CD4-positive, alpha-beta T cell (primary cell): ENCODE data around the gene ADAMTS3. TPM values are rescaled to one million over a fixed set of nuclear protein-coding genes. Genes with fewer than 3 reads are reported as not detected.

Experiments used
- ATAC-seq: fragments of 200-7000 bp; cut with Tn5 transposase; one replicate; pipeline ENCODE4 v1.10.0; 2022; ENCODE audit warnings: mild to moderate bottlenecking; ENCODE audit not compliant: poor library complexity
- CTCF ChIA-PET: fragments of 350-600 bp; sonication (Branson Sonifier 250); formaldehyde crosslinking; loops from one replicate; lab custom pipeline; 2021; ENCODE audit warnings: antibody characterized with exemption, inconsistent platforms; lab: Charles Lee
- POLR2A ChIA-PET: fragments of 350-600 bp; sonication (Branson Sonifier 250); formaldehyde crosslinking; loops from one replicate; lab custom pipeline; 2021; ENCODE audit warnings: antibody characterized with exemption, inconsistent platforms; lab: Charles Lee
- DNase-seq, 14 experiments: peaks; one replicate each; pipeline ENCODE4 v3.0.0-alpha.2; 2013 to 2020; ENCODE audit warnings: mixed read lengths in 2 of 14
- H3K27ac ChIP-seq, 2 donors: one replicate each; pipeline versions ENCODE4 v1.5.1 to v1.7.0; 2013; ENCODE audit warnings: low read length in 2 of 2, low read depth in 1 of 2, mild to moderate bottlenecking in 1 of 2
- H3K27me3 ChIP-seq, 2 experiments: 1 replicate in 1 of 2; 2 replicates in 1 of 2; pipeline versions ENCODE4 v1.6.1 to v1.7.0; 2013; ENCODE audit warnings: low read length in 2 of 2, control low read depth in 1 of 2, mild to moderate bottlenecking in 1 of 2, moderate library complexity in 1 of 2; ENCODE audit not compliant: insufficient read depth in 2 of 2, control insufficient read depth in 1 of 2
- H3K36me3 ChIP-seq: one replicate; pipeline ENCODE4 v1.6.1; 2013; ENCODE audit warnings: low read length, control low read depth; ENCODE audit not compliant: insufficient read depth
- H3K4me1 ChIP-seq: one replicate; pipeline ENCODE4 v1.6.1; 2013; ENCODE audit warnings: low read length, control low read depth; ENCODE audit not compliant: insufficient read depth
- H3K4me3 ChIP-seq: one replicate; pipeline ENCODE4 v1.5.1; 2013; ENCODE audit warnings: mild to moderate bottlenecking, low read length, moderate library complexity
- H3K9me3 ChIP-seq, 2 experiments: 1 replicate in 1 of 2; 2 replicates in 1 of 2; pipeline versions ENCODE4 v1.6.1 to v1.7.0; 2013; ENCODE audit warnings: low read length in 2 of 2, mild to moderate bottlenecking in 2 of 2, control low read depth in 1 of 2, moderate library complexity in 1 of 2; ENCODE audit not compliant: control insufficient read depth in 1 of 2, insufficient read depth in 1 of 2
- H3K27ac Mint-ChIP-seq: one replicate; pipeline ENCODE4 v1.8.0; 2020; ENCODE audit warnings: mixed read lengths
- H3K27me3 Mint-ChIP-seq: one replicate; pipeline ENCODE4 v1.8.0; 2021; ENCODE audit warnings: mixed read lengths
- H3K36me3 Mint-ChIP-seq: one replicate; pipeline ENCODE4 v1.8.0; 2021; ENCODE audit warnings: low read depth, mixed read lengths
- H3K4me1 Mint-ChIP-seq: one replicate; pipeline ENCODE4 v1.8.0; 2021; ENCODE audit warnings: low read depth, mixed read lengths
- H3K4me3 Mint-ChIP-seq: one replicate; pipeline ENCODE4 v1.8.0; 2020; ENCODE audit warnings: mild to moderate bottlenecking, mixed read lengths
- H3K9me3 Mint-ChIP-seq: one replicate; pipeline ENCODE4 v1.8.0; 2020; ENCODE audit warnings: mixed read lengths
- intact Hi-C, 2 experiments: fragments of 100-400 bp; cut with DNase I in 1 of 2; cut with micrococcal nuclease in 1 of 2; formaldehyde crosslinking; loops; one replicate each; pipeline versions ENCODE4 v1.15.1 to v1.9.0; 2023 to 2025; cut with DNase I, micrococcal nuclease
- total RNA-seq, 174 experiments: library from RNA in 2 of 174; stranded (reverse) in 2 of 174; gene quantifications; one replicate each; pipeline ENCODE4 v1.2.3 and lab custom pipeline; 2021 to 2026
- TF ChIP-seq, protein P1 (sequence below): fragments of 200-600 bp; IDR thresholded peaks from one replicate; pipeline ENCODE4 v1.8.0; 2022; ENCODE audit warnings: antibody characterized with exemption, mild to moderate bottlenecking

Gene ADAMTS3
- total RNA-seq, 2 experiments from 2014 or later = not detected

DNA sequence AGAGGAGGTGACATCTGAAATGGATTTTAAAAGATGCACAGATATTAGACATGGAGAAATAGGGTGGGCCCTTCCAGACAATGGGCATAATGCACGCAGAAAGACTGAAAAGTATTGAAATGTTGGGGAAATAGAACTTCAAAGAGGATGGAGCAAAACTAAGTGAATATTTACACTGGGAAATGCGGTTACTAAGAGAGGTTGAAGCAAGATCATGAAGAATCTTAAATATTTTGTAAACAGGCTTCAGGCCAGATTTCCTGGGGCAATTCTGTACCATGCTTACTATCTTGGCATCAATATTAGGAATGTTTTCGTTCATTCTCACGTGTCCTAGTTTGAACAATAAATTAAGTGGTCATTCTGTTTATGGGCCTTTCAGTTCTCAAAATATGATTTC is 216.3 kb downstream of the ADAMTS3 start:
- Mint-ChIP-seq H3K27me3 (peaks cover 5% of the 10 kb centered on the region), H3K9me3 (no peaks in the 10 kb centered on the region), H3K36me3 (no peaks in the 10 kb centered on the region), H3K4me1 (no peaks in the 10 kb centered on the region), H3K27ac (no peak overlapping the region), H3K4me3 (no peak overlapping the region)
- Histone ChIP-seq H3K4me1 (no peaks in the 10 kb centered on the region), H3K4me3 (no peak overlapping the region), H3K9me3 (no peaks in the 10 kb centered on the region), H3K27ac (no peak overlapping the region), H3K36me3 (no peaks in the 10 kb centered on the region), H3K27me3 (no peaks in the 10 kb centered on the region)
- no peak for ATAC-seq
- POLR2A ChIA-PET = no interaction called here
- intact Hi-C loops = no loop called here
- DNase-seq = no peak
- CTCF ChIA-PET = no interaction called here
- TF ChIP-seq, protein P1, sequence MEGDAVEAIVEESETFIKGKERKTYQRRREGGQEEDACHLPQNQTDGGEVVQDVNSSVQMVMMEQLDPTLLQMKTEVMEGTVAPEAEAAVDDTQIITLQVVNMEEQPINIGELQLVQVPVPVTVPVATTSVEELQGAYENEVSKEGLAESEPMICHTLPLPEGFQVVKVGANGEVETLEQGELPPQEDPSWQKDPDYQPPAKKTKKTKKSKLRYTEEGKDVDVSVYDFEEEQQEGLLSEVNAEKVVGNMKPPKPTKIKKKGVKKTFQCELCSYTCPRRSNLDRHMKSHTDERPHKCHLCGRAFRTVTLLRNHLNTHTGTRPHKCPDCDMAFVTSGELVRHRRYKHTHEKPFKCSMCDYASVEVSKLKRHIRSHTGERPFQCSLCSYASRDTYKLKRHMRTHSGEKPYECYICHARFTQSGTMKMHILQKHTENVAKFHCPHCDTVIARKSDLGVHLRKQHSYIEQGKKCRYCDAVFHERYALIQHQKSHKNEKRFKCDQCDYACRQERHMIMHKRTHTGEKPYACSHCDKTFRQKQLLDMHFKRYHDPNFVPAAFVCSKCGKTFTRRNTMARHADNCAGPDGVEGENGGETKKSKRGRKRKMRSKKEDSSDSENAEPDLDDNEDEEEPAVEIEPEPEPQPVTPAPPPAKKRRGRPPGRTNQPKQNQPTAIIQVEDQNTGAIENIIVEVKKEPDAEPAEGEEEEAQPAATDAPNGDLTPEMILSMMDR = no peak

DNA sequence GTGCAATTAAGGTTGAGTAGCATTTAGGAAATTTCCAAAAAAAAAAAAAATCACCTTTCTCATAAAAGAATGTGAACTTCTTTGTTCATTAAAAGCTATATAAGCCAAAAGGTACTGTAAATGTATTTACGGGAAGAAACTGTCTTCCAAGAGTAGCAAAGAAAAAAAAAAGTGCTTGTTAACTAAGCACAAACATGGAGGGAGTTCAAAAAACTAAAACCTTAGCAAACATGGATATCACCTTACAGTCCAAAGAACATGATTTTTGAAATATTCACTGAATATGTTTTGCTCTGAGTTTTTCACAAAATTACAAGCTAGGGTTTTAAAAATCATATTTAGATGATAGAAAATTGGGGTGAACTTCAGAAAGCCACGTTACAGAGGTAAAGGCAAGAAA is 217.5 kb downstream of the ADAMTS3 start:
- H3K4me3 Mint-ChIP-seq = no peak overlapping the region
- no peaks in the 10 kb centered on the region for H3K4me1 Mint-ChIP-seq
- no peak for DNase-seq
- TF ChIP-seq, protein P1 = no peak
- no peaks in the 10 kb centered on the region for H3K36me3 ChIP-seq
- no peak overlapping the region for H3K27ac Mint-ChIP-seq
- ATAC-seq = no peak
- CTCF ChIA-PET = no interaction called here
- no peaks in the 10 kb centered on the region for H3K9me3 Mint-ChIP-seq
- intact Hi-C loops = no loop called here
- H3K4me3 ChIP-seq = no peak overlapping the region
- POLR2A ChIA-PET = no interaction called here
- no peaks in the 10 kb centered on the region for H3K27me3 ChIP-seq
- no peak overlapping the region for H3K27ac ChIP-seq
- H3K27me3 Mint-ChIP-seq = peaks cover 5% of the 10 kb centered on the region
- no peaks in the 10 kb centered on the region for H3K9me3 ChIP-seq
- no peaks in the 10 kb centered on the region for H3K36me3 Mint-ChIP-seq
- no peaks in the 10 kb centered on the region for H3K4me1 ChIP-seq

DNA sequence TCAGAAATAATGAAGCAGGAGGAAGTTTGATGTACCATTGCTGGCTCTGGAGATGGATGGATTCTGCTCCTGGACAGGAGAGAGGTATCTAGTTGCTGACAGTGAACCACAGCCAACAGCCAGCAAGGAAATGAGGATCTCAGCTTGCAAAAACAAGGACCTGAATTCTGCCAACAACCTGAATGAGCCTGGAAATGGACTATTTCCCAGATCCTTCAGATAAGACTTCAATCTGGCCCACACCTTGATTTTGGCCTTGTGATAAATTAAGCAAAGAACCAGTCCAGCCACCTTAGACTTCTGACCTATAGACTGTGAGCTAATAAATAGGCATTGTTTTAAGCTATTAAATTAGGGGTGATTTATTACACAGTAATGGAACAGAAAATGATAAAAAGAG is 220.3 kb downstream of the ADAMTS3 start:
- H3K36me3 Mint-ChIP-seq = no peaks in the 10 kb centered on the region
- DNase-seq (no peak), ATAC-seq (no peak)
- ChIA-PET CTCF (no interaction called here), POLR2A (no interaction called here)
- no peaks in the 10 kb centered on the region for H3K9me3 Mint-ChIP-seq
- Histone ChIP-seq H3K36me3 (no peaks in the 10 kb centered on the region), H3K4me1 (no peaks in the 10 kb centered on the region), H3K27me3 (no peaks in the 10 kb centered on the region), H3K9me3 (no peaks in the 10 kb centered on the region), H3K4me3 (no peak overlapping the region), H3K27ac (no peak overlapping the region)
- intact Hi-C loops = no loop called here
- no peak overlapping the region for H3K27ac Mint-ChIP-seq
- TF ChIP-seq, protein P1 = no peak
- H3K27me3 Mint-ChIP-seq = peaks cover 5% of the 10 kb centered on the region
- H3K4me1 Mint-ChIP-seq = no peaks in the 10 kb centered on the region
- H3K4me3 Mint-ChIP-seq = no peak overlapping the region
